SH-SY5Y (cell line): ENCODE results near the gene KIAA1549.

ENCODE experiments used
- GATA2 ChIP-seq: IDR thresholded peaks from 2 replicates; pipeline ENCODE4 v1.6.1; 2011; ENCODE audit warnings: mild to moderate bottlenecking, low read depth, low read length
- GATA3 ChIP-seq: IDR thresholded peaks from 2 replicates; pipeline ENCODE4 v1.6.1; 2011; ENCODE audit warnings: low read depth, mild to moderate bottlenecking, low read length, moderate library complexity

DNA sequence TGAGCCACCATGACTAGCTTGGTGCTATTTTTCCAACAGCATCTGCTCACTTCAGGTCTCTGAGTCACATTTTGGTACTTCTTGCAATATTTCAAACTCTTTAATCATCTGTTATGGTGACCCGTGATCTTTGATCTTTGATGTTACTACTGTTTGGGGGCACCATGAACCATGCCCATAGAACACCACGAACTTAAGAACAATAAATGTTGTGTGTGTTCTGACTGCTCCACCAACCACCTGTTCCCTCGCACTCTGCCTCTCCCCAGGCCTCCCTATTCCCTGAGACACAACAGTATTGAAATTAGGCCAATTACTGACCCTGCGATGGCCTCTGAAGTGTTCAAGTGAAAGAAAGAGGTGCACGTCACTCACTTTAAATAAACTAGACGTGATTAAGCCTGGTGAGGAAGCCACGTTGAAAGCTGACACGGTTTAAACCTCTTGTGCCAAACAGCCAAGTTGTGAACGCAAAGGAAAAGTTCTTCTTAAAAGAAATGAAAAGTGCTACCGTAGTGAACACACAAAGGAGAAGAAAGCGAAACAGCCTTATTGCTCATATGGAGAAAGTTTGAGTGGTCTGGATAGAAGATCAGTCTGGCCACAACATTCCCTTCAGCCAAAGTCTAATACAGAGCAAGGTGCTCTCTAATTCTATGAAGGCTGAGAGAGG lies 156.0 kb downstream of the KIAA1549 start:
- TF ChIP-seq GATA3: no peak
- TF ChIP-seq GATA2: no peak
